Cardiac muscle cell (in vitro differentiated cells and primary cell): ENCODE results near the gene SPATA13. TPM values are rescaled to one million over a fixed set of nuclear protein-coding genes. Genes with fewer than 3 reads are reported as not detected.

Experiments used
- DNase-seq, 2 donors: peaks; one replicate each; pipeline versions ENCODE4 v3.0.0 to v3.0.0-alpha.2; 2010 to 2017; ENCODE audit warnings: low read depth in 1 of 2, low spot score in 1 of 2
- H3K27ac ChIP-seq: fragments of 200-600 bp; sonication (generic); 2 replicates; pipeline ENCODE4 v1.5.1; 2016
- H3K27me3 ChIP-seq: fragments of 200-600 bp; sonication (generic); 2 replicates; pipeline ENCODE4 v1.6.0; 2016; ENCODE audit warnings: control low read depth
- H3K36me3 ChIP-seq: fragments of 200-600 bp; sonication (generic); 2 replicates; pipeline ENCODE4 v1.5.1; 2016; ENCODE audit warnings: control low read depth
- H3K4me1 ChIP-seq: fragments of 200-600 bp; sonication (generic); 2 replicates; pipeline ENCODE4 v1.8.1; 2017; ENCODE audit warnings: low read depth, mild to moderate bottlenecking, mixed run types
- H3K4me3 ChIP-seq: fragments of 200-600 bp; sonication (generic); 2 replicates; pipeline ENCODE4 v1.5.1; 2016; ENCODE audit warnings: mild to moderate bottlenecking
- H3K9me3 ChIP-seq: fragments of 200-600 bp; sonication (generic); 2 replicates; pipeline ENCODE4 v1.5.1; 2017; ENCODE audit warnings: low read depth, mild to moderate bottlenecking, control low read depth
- CTCF ChIP-seq: IDR thresholded peaks from 2 replicates; pipeline ENCODE4 v1.5.1; 2012; ENCODE audit warnings: low read depth, mild to moderate bottlenecking, low read length
- polyA plus RNA-seq: library from polyadenylated mRNA; unstranded; fragments of >200 nt; fragmentation: Nextera tagmentation; extraction: Ambion mirVana; gene quantifications from 2 replicates; pipeline ENCODE4 v1.2.1, GENCODE V29; 2016
- total RNA-seq: library from RNA; depleted of rRNA; stranded (reverse); fragments of >200 nt; gene quantifications from 2 replicates; pipeline ENCODE4 v1.2.3, GENCODE V29; 2016

SPATA13 gene
- total and polyA plus RNA-seq, 2 experiments from 2014 or later, result 3.9 to 23.3 TPM

GRCh38 chr13:24233351-24233901 lies 72.9 kb downstream of the SPATA13 start:
- H3K36me3 ChIP-seq, result no peaks in the 10 kb centered on the region
- H3K27me3 ChIP-seq, result no peaks in the 10 kb centered on the region
- peaks cover 7% of the 10 kb centered on the region for H3K4me1 ChIP-seq
- no peak overlapping the region for H3K4me3 ChIP-seq
- H3K9me3 ChIP-seq, result no peaks in the 10 kb centered on the region
- DNase-seq, result peak; percentile 59 to 79
- TF ChIP-seq CTCF, result no peak
- H3K27ac ChIP-seq, result no peak overlapping the region

GRCh38 chr13:24234200-24234915 lies 73.8 kb downstream of the SPATA13 start:
- Histone ChIP-seq H3K9me3 (no peaks in the 10 kb centered on the region), H3K4me1 (peaks cover 7% of the 10 kb centered on the region), H3K27me3 (no peaks in the 10 kb centered on the region), H3K36me3 (no peaks in the 10 kb centered on the region), H3K27ac (peak overlapping the region; percentile 9), H3K4me3 (no peak overlapping the region)
- TF ChIP-seq CTCF, result no peak
- peak in 1 of 2 donors; percentile 24 for DNase-seq

GRCh38 chr13:24237356-24237755 lies 76.8 kb downstream of the SPATA13 start:
- DNase-seq, result no peak
- TF ChIP-seq CTCF, result no peak

GRCh38 chr13:24241336-24241735 lies 80.8 kb downstream of the SPATA13 start:
- no peak for TF ChIP-seq CTCF
- peak overlapping the region; percentile 15 for H3K27ac ChIP-seq
- no peaks in the 10 kb centered on the region for H3K27me3 ChIP-seq
- no peaks in the 10 kb centered on the region for H3K36me3 ChIP-seq
- H3K4me3 ChIP-seq, result no peak overlapping the region
- peaks cover 6% of the 10 kb centered on the region for H3K4me1 ChIP-seq
- DNase-seq, result no peak
- H3K9me3 ChIP-seq, result no peaks in the 10 kb centered on the region

More at GRCh38 chr13:24237356-24237755, 76.8 kb downstream of the SPATA13 start:
- Histone ChIP-seq H3K4me3 (no peak overlapping the region), H3K27ac (no peak overlapping the region), H3K4me1 (peaks cover 7% of the 10 kb centered on the region), H3K36me3 (no peaks in the 10 kb centered on the region), H3K27me3 (no peaks in the 10 kb centered on the region), H3K9me3 (no peaks in the 10 kb centered on the region)

- Histone ChIP-seq H3K27me3 (no peaks in the 10 kb centered on the region), H3K36me3 (no peaks in the 10 kb centered on the region), H3K4me1 (peaks cover 13% of the 10 kb centered on the region), H3K27ac (no peak overlapping the region), H3K4me3 (no peak overlapping the region), H3K9me3 (no peaks in the 10 kb centered on the region)
- no peak for DNase-seq
- TF ChIP-seq CTCF, result no peak
Observed at GRCh38 chr13:24242100-24242499, 81.6 kb downstream of the SPATA13 start.
